ENCODE results near the gene SGPP1.

SGPP1 gene

DNA sequence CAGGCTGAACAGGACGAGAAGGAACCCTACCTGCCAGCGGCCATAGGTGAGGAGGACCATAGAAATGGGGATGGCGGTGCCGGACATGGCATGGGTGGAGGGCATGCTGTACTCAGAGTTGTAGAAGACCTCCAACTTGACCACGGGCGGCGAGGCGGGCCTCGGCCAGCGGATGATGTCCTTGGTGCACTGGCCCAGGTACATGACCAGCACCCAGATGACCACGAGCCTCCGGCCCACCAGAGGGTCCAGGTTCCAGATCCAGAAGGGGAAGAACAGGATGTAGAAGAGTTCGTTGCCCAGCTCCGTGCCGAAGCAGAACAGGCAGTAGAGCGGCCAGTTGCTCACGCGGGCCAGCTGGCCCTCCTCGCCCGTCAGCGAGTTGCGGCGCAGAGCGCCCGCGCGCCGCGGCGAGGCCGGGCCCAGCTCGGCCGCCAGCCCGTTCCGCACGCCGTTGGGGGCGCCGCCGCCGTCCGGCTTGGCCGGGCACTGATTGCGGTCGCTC, 582 bp downstream of the SGPP1 start:
- H3K4me2 ChIP-seq, result peak overlapping the region; percentile 97
- peaks cover 6% of the 10 kb centered on the region; the same call in 1 of the 2 replicates for H4K20me1 ChIP-seq
- TF ChIP-seq Cebpa-rat (IDR thresholded peaks at IDR 0.05), result no peak
- H3K4me3 ChIP-seq, result peak overlapping the region; percentile 99
- peak overlapping the region; percentile 91 for H3K27ac ChIP-seq
- H3K9me3 ChIP-seq, result no peaks in the 10 kb centered on the region
- H3K36me3 ChIP-seq, result no peaks in the 10 kb centered on the region
- H3K27me3 ChIP-seq, result no peaks in the 10 kb centered on the region
- H3K4me1 ChIP-seq, result peaks cover 21% of the 10 kb centered on the region
- peak overlapping the region; percentile 90 for H3K9ac ChIP-seq

DNA sequence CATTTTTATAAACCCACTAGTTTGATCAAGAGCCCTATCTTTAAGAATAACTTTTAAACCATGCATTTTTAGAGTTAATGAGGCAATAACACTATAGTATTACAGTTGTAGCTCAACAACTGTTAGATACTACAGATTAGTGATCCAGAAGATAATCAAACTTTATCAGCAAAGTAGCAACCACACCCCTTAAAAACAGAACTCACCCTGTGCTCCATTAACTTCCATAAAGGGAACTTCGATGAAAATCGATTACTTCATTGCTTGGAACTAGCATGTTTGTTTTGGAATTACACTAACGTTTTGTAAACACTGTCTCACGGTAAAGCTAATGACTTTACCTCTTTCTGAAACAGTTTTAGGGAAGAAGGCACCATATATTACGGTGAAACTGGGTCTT, 1.4 kb downstream of the SGPP1 start:
- H3K9ac ChIP-seq, result peak overlapping the region; percentile 90
- H3K4me1 ChIP-seq, result peaks cover 21% of the 10 kb centered on the region
- peaks cover 6% of the 10 kb centered on the region; the same call in 1 of the 2 replicates for H4K20me1 ChIP-seq
- peak overlapping the region; percentile 97 for H3K4me2 ChIP-seq
- H3K4me3 ChIP-seq, result peak overlapping the region; percentile 99
- H3K27me3 ChIP-seq, result no peaks in the 10 kb centered on the region
- H3K36me3 ChIP-seq, result no peaks in the 10 kb centered on the region
- H3K9me3 ChIP-seq, result no peaks in the 10 kb centered on the region
- peak overlapping the region; percentile 91; the same call in 1 of the 2 replicates for H3K27ac ChIP-seq
- no peak for TF ChIP-seq Cebpa-rat (IDR thresholded peaks at IDR 0.05)

GRCh38 chr14:63725786-63726460, 1.9 kb downstream of the SGPP1 start:
- no peaks in the 10 kb centered on the region for H3K27me3 ChIP-seq
- peak overlapping the region; percentile 97 for H3K4me2 ChIP-seq
- peak overlapping the region; percentile 99 for H3K4me3 ChIP-seq
- H3K4me1 ChIP-seq, result peaks cover 21% of the 10 kb centered on the region
- H3K27ac ChIP-seq, result no peak overlapping the region
- peaks cover 6% of the 10 kb centered on the region; the same call in 1 of the 2 replicates for H4K20me1 ChIP-seq
- peak overlapping the region; percentile 90 for H3K9ac ChIP-seq
- peaks cover 5% of the 10 kb centered on the region for H3K36me3 ChIP-seq
- TF ChIP-seq Cebpa-rat (IDR thresholded peaks at IDR 0.05), result no peak
- no peaks in the 10 kb centered on the region for H3K9me3 ChIP-seq

DNA sequence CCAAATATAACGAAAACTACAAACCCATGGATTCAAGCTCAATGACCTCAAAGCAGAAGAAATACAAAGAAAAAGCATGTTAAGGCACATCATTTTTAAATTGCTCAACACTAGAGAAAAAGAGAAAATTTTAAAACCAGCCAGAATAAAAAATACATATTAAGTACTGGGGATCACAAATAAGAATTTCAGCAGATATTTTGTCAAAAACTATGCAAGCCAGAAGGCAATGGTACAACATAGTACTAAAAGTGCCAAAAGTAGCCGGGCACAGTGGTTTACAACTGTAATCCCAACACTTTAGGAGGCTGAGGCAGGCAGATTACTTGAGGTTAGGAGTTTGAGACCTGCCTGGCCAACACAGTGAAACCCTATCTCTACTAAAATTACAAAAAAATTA, 10.2 kb downstream of the SGPP1 start:
- no peak for TF ChIP-seq Cebpa-rat (IDR thresholded peaks at IDR 0.05)
- Histone ChIP-seq H4K20me1 (no peaks in the 10 kb centered on the region; the same call in 1 of the 2 replicates), H3K27me3 (no peaks in the 10 kb centered on the region), H3K27ac (no peak overlapping the region), H3K9me3 (peaks cover 25% of the 10 kb centered on the region), H3K4me2 (no peak overlapping the region), H3K36me3 (peaks cover 35% of the 10 kb centered on the region), H3K4me1 (no peaks in the 10 kb centered on the region), H3K4me3 (no peak overlapping the region), H3K9ac (no peak overlapping the region)

DNA sequence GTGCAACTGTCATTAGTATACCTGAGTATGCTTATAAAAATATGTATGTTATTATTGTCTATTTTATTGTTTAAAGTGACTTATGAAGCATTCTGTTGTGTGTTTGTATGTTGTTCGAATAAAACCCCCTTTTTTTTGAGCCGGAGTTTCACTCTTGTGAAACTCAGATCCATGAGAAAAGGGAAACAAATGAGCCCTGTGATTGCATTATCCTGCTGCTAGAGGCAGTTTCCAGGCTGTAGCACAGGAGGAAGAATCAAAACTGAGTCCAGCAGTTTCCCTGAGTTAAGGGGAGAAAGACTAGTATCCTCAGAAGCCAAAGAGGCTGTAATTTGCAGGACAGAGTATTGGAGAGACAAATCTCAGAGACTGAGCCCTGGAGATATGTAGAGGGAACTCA, 12.5 kb downstream of the SGPP1 start:
- no peak overlapping the region for H3K4me3 ChIP-seq

GRCh38 chr14:63713764-63714163, 14.1 kb downstream of the SGPP1 start:
- no peaks in the 10 kb centered on the region for H3K4me1 ChIP-seq
- peaks cover 26% of the 10 kb centered on the region for H3K9me3 ChIP-seq
- H3K4me3 ChIP-seq, result no peak overlapping the region
- no peaks in the 10 kb centered on the region for H3K27me3 ChIP-seq
- H3K9ac ChIP-seq, result no peak overlapping the region
- H4K20me1 ChIP-seq, result no peaks in the 10 kb centered on the region; the same call in 1 of the 2 replicates
- no peak for TF ChIP-seq Cebpa-rat (IDR thresholded peaks at IDR 0.05)
- H3K4me2 ChIP-seq, result no peak overlapping the region
- H3K27ac ChIP-seq, result no peak overlapping the region
- H3K36me3 ChIP-seq, result peaks cover 21% of the 10 kb centered on the region; the same call in 1 of the 2 replicates

More for the DNA sequence above, 12.5 kb downstream of the SGPP1 start:
- H3K9ac ChIP-seq, result no peak overlapping the region
- no peaks in the 10 kb centered on the region for H3K4me1 ChIP-seq
- TF ChIP-seq Cebpa-rat (IDR thresholded peaks at IDR 0.05), result no peak
- H3K27ac ChIP-seq, result no peak overlapping the region
- no peak overlapping the region for H3K4me2 ChIP-seq
- peaks cover 25% of the 10 kb centered on the region; the same call in 1 of the 2 replicates for H3K36me3 ChIP-seq
- H3K9me3 ChIP-seq, result peaks cover 30% of the 10 kb centered on the region
- H4K20me1 ChIP-seq, result no peaks in the 10 kb centered on the region; the same call in 1 of the 2 replicates
- no peaks in the 10 kb centered on the region for H3K27me3 ChIP-seq

- H3K4me3 ChIP-seq, result no peak overlapping the region
- H3K9ac ChIP-seq, result no peak overlapping the region
- H3K36me3 ChIP-seq, result peaks cover 21% of the 10 kb centered on the region; the same call in 1 of the 2 replicates
- peaks cover 22% of the 10 kb centered on the region for H3K9me3 ChIP-seq
- H3K27ac ChIP-seq, result no peak overlapping the region
- TF ChIP-seq Cebpa-rat (IDR thresholded peaks at IDR 0.05), result no peak
- no peaks in the 10 kb centered on the region for H3K4me1 ChIP-seq
- no peaks in the 10 kb centered on the region; the same call in 1 of the 2 replicates for H4K20me1 ChIP-seq
- H3K4me2 ChIP-seq, result no peak overlapping the region
- H3K27me3 ChIP-seq, result no peaks in the 10 kb centered on the region
These were observed 14.8 kb downstream of the SGPP1 start for GRCh38 chr14:63713058-63713457.

GRCh38 chr14:63712123-63712522, 15.7 kb downstream of the SGPP1 start:
- Histone ChIP-seq H3K4me2 (no peak overlapping the region), H3K27me3 (no peaks in the 10 kb centered on the region), H3K36me3 (peaks cover 14% of the 10 kb centered on the region; the same call in 1 of the 2 replicates), H3K4me3 (no peak overlapping the region), H4K20me1 (no peaks in the 10 kb centered on the region; the same call in 1 of the 2 replicates), H3K27ac (no peak overlapping the region), H3K4me1 (no peaks in the 10 kb centered on the region), H3K9ac (no peak overlapping the region), H3K9me3 (peaks cover 12% of the 10 kb centered on the region)
- no peak for TF ChIP-seq Cebpa-rat (IDR thresholded peaks at IDR 0.05)

DNA sequence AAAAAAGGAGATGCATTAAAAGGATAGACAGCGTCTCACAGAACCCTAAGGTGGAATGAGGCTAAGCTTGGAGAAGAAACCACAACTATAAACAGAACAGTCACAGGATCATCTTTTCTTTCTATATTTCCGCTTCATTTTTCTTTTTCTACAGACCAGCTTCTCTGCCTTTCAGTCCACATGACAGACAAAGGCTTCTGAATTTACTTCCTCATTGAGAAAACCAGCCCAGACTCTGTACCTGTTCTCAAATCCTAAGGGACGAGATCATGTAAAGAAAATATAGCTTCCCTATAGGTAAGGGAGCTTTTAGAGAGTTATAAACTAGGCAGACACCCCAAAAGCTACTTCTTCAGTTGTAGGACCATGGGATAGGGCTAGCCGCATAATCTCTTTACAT, 17.4 kb downstream of the SGPP1 start:
- Histone ChIP-seq H3K9me3 (peaks cover 5% of the 10 kb centered on the region; the same call in 1 of the 2 replicates), H3K4me1 (no peaks in the 10 kb centered on the region), H3K4me2 (no peak overlapping the region), H3K27me3 (no peaks in the 10 kb centered on the region), H3K4me3 (no peak overlapping the region), H3K36me3 (peaks cover 10% of the 10 kb centered on the region; the same call in 1 of the 2 replicates), H3K27ac (no peak overlapping the region), H4K20me1 (no peaks in the 10 kb centered on the region; the same call in 1 of the 2 replicates), H3K9ac (no peak overlapping the region)
- no peak for TF ChIP-seq Cebpa-rat (IDR thresholded peaks at IDR 0.05)

- no peak overlapping the region for H3K4me2 ChIP-seq
- 0 out of 2 replicates have a peak, but pooled peaks cover 4% of the 10 kb centered on the region for H3K36me3 ChIP-seq
- H3K4me3 ChIP-seq, result no peak overlapping the region
- H4K20me1 ChIP-seq, result no peaks in the 10 kb centered on the region; the same call in 1 of the 2 replicates
- H3K4me1 ChIP-seq, result no peaks in the 10 kb centered on the region
- peaks cover 5% of the 10 kb centered on the region; the same call in 1 of the 2 replicates for H3K9me3 ChIP-seq
- no peaks in the 10 kb centered on the region for H3K27me3 ChIP-seq
- H3K27ac ChIP-seq, result no peak overlapping the region
- no peak for TF ChIP-seq Cebpa-rat (IDR thresholded peaks at IDR 0.05)
- H3K9ac ChIP-seq, result no peak overlapping the region
These were observed 18.3 kb downstream of the SGPP1 start for GRCh38 chr14:63709589-63709988.

Data from BLaER1 (cell line).